Measurements from ENCODE around the gene PSMA6.

DNA sequence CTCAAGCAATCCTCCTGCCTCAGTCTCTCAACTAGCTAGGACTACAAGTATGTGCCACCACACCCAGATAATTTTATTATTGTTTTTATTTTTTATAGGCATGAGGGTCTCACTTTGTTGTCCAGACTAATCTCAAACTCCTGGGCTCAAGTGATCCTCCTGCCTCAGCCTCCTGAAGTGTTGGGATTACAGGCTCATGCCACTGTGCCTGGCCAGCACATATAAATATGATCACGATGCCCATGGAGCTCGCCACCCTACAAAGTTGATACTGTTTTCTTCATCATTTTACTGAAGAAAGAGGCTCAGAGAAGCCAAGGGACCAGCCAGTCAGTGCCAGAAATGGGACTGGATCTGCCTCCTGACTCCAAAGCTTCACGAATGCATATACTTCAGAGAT lies 59.3 kb downstream of the PSMA6 start:
- TF ChIP-seq ZEB2 (tag by site-specific recombination; IDR thresholded peaks at IDR 0.05): no peak
- TF ChIP-seq, protein P1, sequence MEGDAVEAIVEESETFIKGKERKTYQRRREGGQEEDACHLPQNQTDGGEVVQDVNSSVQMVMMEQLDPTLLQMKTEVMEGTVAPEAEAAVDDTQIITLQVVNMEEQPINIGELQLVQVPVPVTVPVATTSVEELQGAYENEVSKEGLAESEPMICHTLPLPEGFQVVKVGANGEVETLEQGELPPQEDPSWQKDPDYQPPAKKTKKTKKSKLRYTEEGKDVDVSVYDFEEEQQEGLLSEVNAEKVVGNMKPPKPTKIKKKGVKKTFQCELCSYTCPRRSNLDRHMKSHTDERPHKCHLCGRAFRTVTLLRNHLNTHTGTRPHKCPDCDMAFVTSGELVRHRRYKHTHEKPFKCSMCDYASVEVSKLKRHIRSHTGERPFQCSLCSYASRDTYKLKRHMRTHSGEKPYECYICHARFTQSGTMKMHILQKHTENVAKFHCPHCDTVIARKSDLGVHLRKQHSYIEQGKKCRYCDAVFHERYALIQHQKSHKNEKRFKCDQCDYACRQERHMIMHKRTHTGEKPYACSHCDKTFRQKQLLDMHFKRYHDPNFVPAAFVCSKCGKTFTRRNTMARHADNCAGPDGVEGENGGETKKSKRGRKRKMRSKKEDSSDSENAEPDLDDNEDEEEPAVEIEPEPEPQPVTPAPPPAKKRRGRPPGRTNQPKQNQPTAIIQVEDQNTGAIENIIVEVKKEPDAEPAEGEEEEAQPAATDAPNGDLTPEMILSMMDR (tag by site-specific recombination; IDR thresholded peaks at IDR 0.05): no peak
